GM23338 (cell line): ENCODE data around the gene IFNG.

Experiments used
- CREB1 ChIP-seq: fragments of 250-450 bp; sonication (Bioruptor Pico); IDR thresholded peaks from 2 replicates; pipeline ENCODE4 v1.5.0; 2020; ENCODE audit warnings: low read depth, mild to moderate bottlenecking, moderate library complexity
- CTCF ChIP-seq, 2 experiments: fragments of 200-600 bp in 1 of 2; sonication (generic) in 1 of 2; conservative IDR thresholded peaks; 2 replicates each; pipeline versions ENCODE4 v1.5.1 to v1.6.1; 2016 to 2017; ENCODE audit warnings: antibody characterized with exemption in 2 of 2, low read depth in 2 of 2, mild to moderate bottlenecking in 2 of 2, moderate library complexity in 1 of 2
- EZH2 ChIP-seq: fragments of 200-600 bp; sonication (generic); IDR thresholded peaks from one replicate; pipeline ENCODE4 v1.8.0; 2017; ENCODE audit warnings: antibody characterized with exemption, mild to moderate bottlenecking, low read depth; ENCODE audit not compliant: unreplicated experiment
- EZH2phosphoT487 ChIP-seq: fragments of 200-600 bp; sonication (generic); IDR thresholded peaks from one replicate; pipeline ENCODE4 v1.8.1; 2018; ENCODE audit warnings: antibody characterized with exemption; ENCODE audit not compliant: unreplicated experiment
- JUNB ChIP-seq: IDR thresholded peaks from one replicate; pipeline ENCODE4 v1.6.1; 2016; ENCODE audit warnings: antibody characterized with exemption; ENCODE audit not compliant: unreplicated experiment
- NANOG ChIP-seq: IDR thresholded peaks from 2 replicates; pipeline ENCODE4 v1.6.1; 2016; ENCODE audit warnings: antibody characterized with exemption, borderline replicate concordance
- POLR2AphosphoS5 ChIP-seq: IDR thresholded peaks from 2 replicates; pipeline ENCODE4 v1.6.1; 2016; ENCODE audit warnings: antibody characterized with exemption, low read depth

- TF ChIP-seq JUNB: no peak
- no peak for TF ChIP-seq CTCF (conservative IDR thresholded peaks at IDR 0.05; ENCODE audit: low read depth in 2 of 2)
- TF ChIP-seq POLR2AphosphoS5: no peak
- TF ChIP-seq NANOG: no peak
- no peak for TF ChIP-seq CREB1 (CRISPR knock-in tag)
- TF ChIP-seq EZH2phosphoT487: no peak
- no peak for TF ChIP-seq EZH2
Measured at GRCh38 chr12:68122236-68122920, 37.2 kb downstream of the IFNG start.
